Lung (tissue), 12 donors: ENCODE data around the gene RNF144A. TPM values are rescaled to one million over a fixed set of nuclear protein-coding genes. Genes with fewer than 3 reads are reported as not detected.

Experiments used
- ATAC-seq: fragments of 200-7000 bp; cut with Tn5 transposase; one replicate; pipeline ENCODE4 v1.9.1; 2020; ENCODE audit warnings: moderate number of reproducible peaks; ENCODE audit not compliant: insufficient read depth, low FRiP score
- DNase-seq, 3 donors: peaks; one replicate each; pipeline ENCODE4 v3.0.0-alpha.2; 2013 to 2017
- H3K27ac ChIP-seq, 2 donors: one replicate each; pipeline ENCODE4 v1.5.1; 2013; ENCODE audit warnings: mild to moderate bottlenecking in 2 of 2, moderate library complexity in 2 of 2, control low read depth in 1 of 2, inconsistent platforms in 1 of 2, low read depth in 1 of 2, low read length in 1 of 2
- H3K27me3 ChIP-seq, 3 donors: one replicate each; pipeline ENCODE4 v1.5.1; 2013; ENCODE audit warnings: low read length in 2 of 3; ENCODE audit not compliant: control insufficient read depth in 3 of 3, insufficient read depth in 3 of 3
- H3K36me3 ChIP-seq, 4 donors: one replicate each; pipeline ENCODE4 v1.5.1; 2013; ENCODE audit warnings: low read length in 4 of 4, mild to moderate bottlenecking in 1 of 4, moderate library complexity in 1 of 4; ENCODE audit not compliant: control insufficient read depth in 4 of 4, insufficient read depth in 4 of 4
- H3K4me1 ChIP-seq, 5 donors: one replicate each; pipeline ENCODE4 v1.5.1; 2013; ENCODE audit warnings: low read length in 5 of 5, mild to moderate bottlenecking in 2 of 5, moderate library complexity in 1 of 5; ENCODE audit not compliant: control insufficient read depth in 5 of 5, insufficient read depth in 5 of 5
- H3K4me3 ChIP-seq: one replicate; pipeline ENCODE4 v1.5.1; 2013; ENCODE audit warnings: mild to moderate bottlenecking, control low read depth, moderate library complexity
- H3K9ac ChIP-seq, 2 donors: one replicate each; pipeline ENCODE4 v1.5.1; 2013; ENCODE audit warnings: low read length in 2 of 2, control low read depth in 1 of 2; ENCODE audit not compliant: insufficient read depth in 1 of 2
- H3K9me3 ChIP-seq, 4 donors: one replicate each; pipeline ENCODE4 v1.5.1; 2013; ENCODE audit warnings: low read length in 3 of 4, mild to moderate bottlenecking in 1 of 4, moderate library complexity in 1 of 4; ENCODE audit not compliant: control insufficient read depth in 4 of 4, insufficient read depth in 3 of 4
- WGBS, 2 donors: extraction: QIAGEN DNeasy Blood & Tissue Kit; methylation state at CpG; one replicate each; pipeline ENCODE4 v1.1.7; 2013; 5-methylcytosine and 5-hydroxymethylcytosine counted together
- polyA plus RNA-seq, 2 donors: library from polyadenylated mRNA; stranded (reverse); fragments of 200-250 nt; gene quantifications; one replicate each; pipeline ENCODE4 v1.2.1, GENCODE V29; 2013
- total RNA-seq, 2 donors: library from RNA; depleted of rRNA in 1 of 2; stranded (reverse); fragments of >200 nt in 1 of 2; gene quantifications; one replicate each; pipeline ENCODE4 v1.2.1, GENCODE V29; 2014 to 2021
- TF ChIP-seq, protein P1 (sequence below): IDR thresholded peaks from 2 replicates; pipeline ENCODE4 v1.5.1; 2012; ENCODE audit warnings: mild to moderate bottlenecking; ENCODE audit errors: control extremely low read depth, extremely low read depth
- donor health status: control.
- donor health status: control.
- donor health status: Bipolar disorder and iron deficiency.
- donor health status: healthy.
- donor health status: DM: yes; HTN: yes; CAD: no.

RNF144A gene
- total and polyA plus RNA-seq, 4 donors = 2.7 to 25.3 (median 5.8) TPM

DNA sequence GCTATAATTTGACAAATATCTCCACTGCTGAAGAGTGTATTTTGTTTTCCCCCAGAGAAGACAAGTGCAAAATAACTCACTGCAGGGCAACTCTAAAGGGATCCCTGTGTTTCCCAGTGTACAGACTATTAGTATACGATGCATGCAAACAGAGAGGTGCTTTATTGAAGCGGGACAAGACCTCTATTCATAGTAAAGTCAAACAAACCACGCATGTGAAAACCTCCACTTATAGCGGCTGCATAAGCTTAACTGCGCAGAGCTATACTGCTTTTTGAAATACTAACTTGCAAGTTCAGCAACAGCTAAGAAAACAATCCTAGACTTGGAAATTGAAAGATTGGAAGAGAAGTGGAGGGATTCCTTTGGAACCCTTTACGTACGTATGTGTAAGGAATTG is 15.6 kb downstream of the RNF144A start:
- Histone ChIP-seq H3K9ac (no peak overlapping the region), H3K27me3 (no peaks in the 10 kb centered on the region), H3K4me3 (no peak overlapping the region), H3K36me3 (no peaks in the 10 kb centered on the region), H3K27ac (no peak overlapping the region), H3K9me3 (no peaks in the 10 kb centered on the region), H3K4me1 (peaks cover 3 to 10% (median 8%) of the 10 kb centered on the region in 5 donors)
- ATAC-seq = no peak
- 94 to 95% methylated on average over 7 of the region's 7 CpGs for WGBS, 2 donors
- DNase-seq = no peak
- TF ChIP-seq, protein P1, sequence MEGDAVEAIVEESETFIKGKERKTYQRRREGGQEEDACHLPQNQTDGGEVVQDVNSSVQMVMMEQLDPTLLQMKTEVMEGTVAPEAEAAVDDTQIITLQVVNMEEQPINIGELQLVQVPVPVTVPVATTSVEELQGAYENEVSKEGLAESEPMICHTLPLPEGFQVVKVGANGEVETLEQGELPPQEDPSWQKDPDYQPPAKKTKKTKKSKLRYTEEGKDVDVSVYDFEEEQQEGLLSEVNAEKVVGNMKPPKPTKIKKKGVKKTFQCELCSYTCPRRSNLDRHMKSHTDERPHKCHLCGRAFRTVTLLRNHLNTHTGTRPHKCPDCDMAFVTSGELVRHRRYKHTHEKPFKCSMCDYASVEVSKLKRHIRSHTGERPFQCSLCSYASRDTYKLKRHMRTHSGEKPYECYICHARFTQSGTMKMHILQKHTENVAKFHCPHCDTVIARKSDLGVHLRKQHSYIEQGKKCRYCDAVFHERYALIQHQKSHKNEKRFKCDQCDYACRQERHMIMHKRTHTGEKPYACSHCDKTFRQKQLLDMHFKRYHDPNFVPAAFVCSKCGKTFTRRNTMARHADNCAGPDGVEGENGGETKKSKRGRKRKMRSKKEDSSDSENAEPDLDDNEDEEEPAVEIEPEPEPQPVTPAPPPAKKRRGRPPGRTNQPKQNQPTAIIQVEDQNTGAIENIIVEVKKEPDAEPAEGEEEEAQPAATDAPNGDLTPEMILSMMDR = no peak

DNA sequence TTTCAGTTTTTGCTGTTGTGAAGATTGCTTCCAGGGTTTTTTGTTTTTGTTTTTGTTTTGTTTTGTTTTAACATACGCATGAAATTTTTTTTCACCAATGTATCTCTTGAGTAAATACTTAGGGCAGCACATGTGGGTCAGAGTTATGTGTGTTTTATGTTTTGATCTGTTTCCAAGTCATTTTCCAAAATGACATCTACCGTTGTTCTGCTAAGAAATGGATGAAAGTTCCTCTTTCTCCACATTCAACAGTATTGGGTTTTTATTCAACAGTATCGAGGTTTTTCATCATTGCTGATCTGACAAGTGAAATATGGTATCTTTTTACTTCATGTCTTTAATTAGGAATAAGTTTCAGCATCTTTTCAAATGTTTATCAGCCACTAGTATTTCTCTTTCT is 16.7 kb downstream of the RNF144A start:
- Histone ChIP-seq H3K4me1 (peaks cover 0 to 10% (median 4%) of the 10 kb centered on the region in 5 donors), H3K4me3 (no peak overlapping the region), H3K27me3 (no peaks in the 10 kb centered on the region), H3K9ac (no peak overlapping the region), H3K27ac (no peak overlapping the region), H3K9me3 (no peaks in the 10 kb centered on the region), H3K36me3 (no peaks in the 10 kb centered on the region)
- TF ChIP-seq, protein P1 = no peak
- no peak for ATAC-seq
- DNase-seq = no peak
- 31 to 66% methylated on average over 3 of the region's 3 CpGs for WGBS, 2 donors

DNA sequence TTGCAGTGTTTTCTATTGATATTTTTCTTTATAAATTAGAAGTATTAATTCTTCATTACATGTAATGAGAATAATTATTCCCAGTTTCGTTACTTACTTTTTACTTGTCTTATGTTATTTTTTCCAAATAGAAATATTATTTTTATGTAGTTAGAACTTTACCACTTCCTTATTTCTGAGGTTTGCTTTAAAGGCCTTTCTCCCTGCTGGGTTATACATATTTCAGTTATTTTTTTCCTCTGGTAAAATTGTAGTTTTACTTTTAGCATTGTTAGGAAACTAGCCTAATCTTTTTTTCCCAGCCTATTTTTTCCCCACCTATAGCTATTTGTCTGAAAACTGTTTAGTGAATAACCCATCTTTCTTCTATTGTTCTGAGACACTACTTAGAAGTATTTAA is 17.1 kb downstream of the RNF144A start:
- TF ChIP-seq, protein P1 = no peak
- DNase-seq (no peak), ATAC-seq (no peak)
- no peaks in the 10 kb centered on the region for H3K36me3 ChIP-seq
- peaks cover 0 to 8% (median 4%) of the 10 kb centered on the region in 5 donors for H3K4me1 ChIP-seq
- H3K9ac ChIP-seq = no peak overlapping the region
- no peak overlapping the region for H3K27ac ChIP-seq
- WGBS, 2 donors = 35 to 67% methylated on average over 1 of the region's 1 CpG
- no peaks in the 10 kb centered on the region for H3K27me3 ChIP-seq
- H3K9me3 ChIP-seq = no peaks in the 10 kb centered on the region
- no peak overlapping the region for H3K4me3 ChIP-seq
